GM12878 (cell line): ENCODE measurements around the gene ATG10. TPM values are rescaled to one million over a fixed set of nuclear protein-coding genes. Genes with fewer than 3 reads are reported as not detected.

Experiments
- ATAC-seq: fragments of 200-7000 bp; cut with Tn5 transposase; 3 replicates; pipeline ENCODE4 v1.9.1; 2020; ENCODE audit warnings: mild to moderate bottlenecking, moderate library complexity
- BruUV-seq: library from RNA; stranded (reverse); fragments of 400-500 nt; replicated peaks from 2 replicates; lab custom pipeline; 2021; lab: Mats Ljungman, UMichigan
- CTCF ChIA-PET: fragments of 300-600 bp; sonication (Branson Sonifier 250); formaldehyde crosslinking; extraction: SDS; loops from one replicate; lab custom pipeline; 2021; ENCODE audit warnings: inconsistent platforms; lab: Yijun Ruan, JAX
- POLR2A ChIA-PET: fragments of 350-600 bp; formaldehyde crosslinking; extraction: SDS; loops from one replicate; lab custom pipeline; 2021; ENCODE audit warnings: inconsistent platforms; lab: Charles Lee
- RAD21 ChIA-PET: fragments of 300-600 bp; sonication (Branson Sonifier 250); formaldehyde crosslinking; loops from one replicate; lab custom pipeline; 2023; ENCODE audit warnings: antibody characterized with exemption; ENCODE audit not compliant: unreplicated experiment; lab: Charles Lee
- SMC1A ChIA-PET: fragments of 300-600 bp; sonication (Branson Sonifier 250); formaldehyde crosslinking; loops from one replicate; lab custom pipeline; 2023; ENCODE audit not compliant: unreplicated experiment, uncharacterized antibody; lab: Charles Lee
- DNase-seq: peaks from one replicate; pipeline ENCODE4 v3.0.0-alpha.2; 2011; ENCODE audit warnings: low read depth, low spot score
- FAIRE-seq: peaks from 3 replicates; lab custom pipeline; 2011; peaks lifted over from hg19 to GRCh38; lab: Jason Lieb, UNC
- H2AFZ ChIP-seq: 2 replicates; pipeline ENCODE4 v1.6.0; 2011; ENCODE audit warnings: low read depth, low read length, control low read depth; ENCODE audit not compliant: control insufficient read depth
- H3K27ac ChIP-seq: 2 replicates; pipeline ENCODE4 v1.5.1; 2011; ENCODE audit warnings: control low read depth; ENCODE audit not compliant: control insufficient read depth, insufficient read depth
- H3K27me3 ChIP-seq, 2 experiments: replicated peaks in 1 of 2; 2 replicates each; pipeline versions ENCODE4 v1.6.0 to v1.6.1; 2011; ENCODE audit warnings: low read length in 1 of 2; ENCODE audit not compliant: control insufficient read depth in 2 of 2, insufficient read depth in 2 of 2
- H3K36me3 ChIP-seq, 2 experiments: 2 replicates each; pipeline ENCODE4 v1.5.1; 2011; ENCODE audit warnings: low read length in 1 of 2; ENCODE audit not compliant: control insufficient read depth in 2 of 2, insufficient read depth in 2 of 2
- H3K4me1 ChIP-seq: 2 replicates; pipeline ENCODE4 v1.6.1; 2011; ENCODE audit warnings: mild to moderate bottlenecking, low read length, moderate library complexity, mixed read lengths; ENCODE audit not compliant: control insufficient read depth, insufficient read depth
- H3K4me2 ChIP-seq: 2 replicates; pipeline ENCODE4 v1.6.0; 2011; ENCODE audit warnings: control low read depth; ENCODE audit not compliant: control insufficient read depth, insufficient read depth
- H3K4me3 ChIP-seq: fragments of 200-600 bp; sonication (generic); 2 replicates; pipeline ENCODE4 v1.5.1; 2016
- H3K79me2 ChIP-seq: 2 replicates; pipeline ENCODE4 v1.6.0; 2011; ENCODE audit warnings: low read length; ENCODE audit not compliant: control insufficient read depth, insufficient read depth
- H3K9ac ChIP-seq: 2 replicates; pipeline ENCODE4 v1.8.0; 2011; ENCODE audit warnings: low read length, control low read depth, mixed read lengths; ENCODE audit not compliant: control insufficient read depth, insufficient read depth
- H3K9me3 ChIP-seq: replicated peaks from 3 replicates; pipeline ENCODE4 v1.5.1; 2011; ENCODE audit warnings: mild to moderate bottlenecking, low read length; ENCODE audit not compliant: control insufficient read depth, insufficient read depth
- H4K20me1 ChIP-seq: 2 replicates; pipeline ENCODE4 v1.6.0; 2011; ENCODE audit not compliant: control insufficient read depth, insufficient read depth
- CEBPB ChIP-seq, 2 experiments: fragments of 150-350 bp in 1 of 2; IDR thresholded peaks; 2 replicates each; pipeline ENCODE4 v1.6.1; 2012 to 2014; ENCODE audit warnings: low read depth in 2 of 2, low read length in 2 of 2, borderline replicate concordance in 1 of 2, inconsistent platforms in 1 of 2
- CREB1 ChIP-seq: IDR thresholded peaks from 2 replicates; pipeline ENCODE4 v1.6.1; 2012; ENCODE audit warnings: low read depth, mild to moderate bottlenecking, inconsistent platforms
- ETV6 ChIP-seq, 2 experiments: fragments of 450-650 bp in 1 of 2; IDR thresholded peaks in 1 of 2; conservative IDR thresholded peaks in 1 of 2; 2 replicates each; pipeline ENCODE4 v1.6.1; 2014; ENCODE audit warnings: antibody characterized with exemption in 1 of 2, borderline replicate concordance in 1 of 2, low read depth in 1 of 2, mild to moderate bottlenecking in 1 of 2, moderate library complexity in 1 of 2
- HCFC1 ChIP-seq: fragments of 150-350 bp; IDR thresholded peaks from 2 replicates; pipeline ENCODE4 v1.6.1; 2014; ENCODE audit warnings: low read length
- HDAC2 ChIP-seq: fragments of 200-600 bp; sonication (generic); IDR thresholded peaks from 2 replicates; pipeline ENCODE4 v1.6.1; 2017
- MYC ChIP-seq: IDR thresholded peaks from 2 replicates; pipeline ENCODE4 v1.6.1; 2011; ENCODE audit warnings: mild to moderate bottlenecking, low read length, moderate library complexity, inconsistent platforms; ENCODE audit not compliant: insufficient read depth, insufficient replicate concordance, insufficient read length, severe bottlenecking
- SREBF1 ChIP-seq: IDR thresholded peaks from 2 replicates; pipeline ENCODE4 v1.6.1; 2012; ENCODE audit warnings: mild to moderate bottlenecking, low read length
- whole genome bisulfite sequencing: methylation state at CpG from one replicate; pipeline ENCODE4 v1.1.6; 2016; ENCODE audit warnings: low lambda C conversion rate; ENCODE audit not compliant: insufficient replicate concordance, insufficient coverage; ENCODE audit errors: missing lambda C conversion rate; 5-methylcytosine and 5-hydroxymethylcytosine counted together
- in situ Hi-C: fragments of 300-500 bp; cut with MboI; formaldehyde crosslinking; loops from 9 replicates; pipeline ENCODE4 v1.14.3; 2018; ENCODE audit warnings: mixed read lengths
- intact Hi-C: fragments of 100-400 bp; cut with micrococcal nuclease; formaldehyde crosslinking; loops from one replicate; pipeline ENCODE4 v1.14.2; 2022; ENCODE audit not compliant: unreplicated experiment
- polyA plus RNA-seq, 11 experiments: library from polyadenylated mRNA; depleted of rRNA in 4 of 11; unstranded in 6 of 11; stranded (reverse) in 5 of 11; fragments of >200 nt; fragmentation: Nextera tagmentation in 4 of 11; fragmentation: Illumina TruSeq in 1 of 11; extraction: Ambion mirVana in 4 of 11; extraction: Trizol in 1 of 11; gene quantifications; 1 replicate in 1 of 11; 2 replicates in 10 of 11; pipeline versions ENCODE4 v1.2.1 to v1.2.3, GENCODE V29; 2011 to 2016; ENCODE audit warnings: inconsistent platforms in 2 of 11, missing spikeins in 2 of 11, low read depth in 1 of 11
- total RNA-seq, 4 experiments: library from RNA; depleted of rRNA in 3 of 4; stranded (reverse); fragments of >200 nt in 3 of 4; fragmentation: Illumina TruSeq in 1 of 4; extraction: Trizol in 1 of 4; gene quantifications; 2 replicates each; pipeline versions ENCODE4 v1.2.1 to v1.2.3, GENCODE V29; 2013 to 2021
- TF ChIP-seq, protein P1 (sequence below): IDR thresholded peaks from 2 replicates; pipeline ENCODE4 v1.6.1; 2012; ENCODE audit warnings: improper control_type of control experiment, low read depth, low read length; ENCODE audit not compliant: insufficient replicate concordance
- TF ChIP-seq, protein P2 (sequence below): fragments of 450-650 bp; formaldehyde crosslinking; IDR thresholded peaks from 2 replicates; pipeline ENCODE4 v1.5.0; 2022; ENCODE audit warnings: mild to moderate bottlenecking, missing genetic modification characterization
- TF ChIP-seq, protein P3 (sequence below): IDR thresholded peaks from 2 replicates; pipeline ENCODE4 v1.6.1; 2011; ENCODE audit warnings: borderline replicate concordance, low read depth, mild to moderate bottlenecking, moderate library complexity, low read length; ENCODE audit not compliant: insufficient read depth, poor library complexity, severe bottlenecking

Gene ATG10
- total and polyA plus RNA-seq, 10 of the 15 experiments (the other 5 are each of a cell fraction or from before 2014, with no cell fraction given): 3.8 to 14.4 (median 6.5) TPM

DNA sequence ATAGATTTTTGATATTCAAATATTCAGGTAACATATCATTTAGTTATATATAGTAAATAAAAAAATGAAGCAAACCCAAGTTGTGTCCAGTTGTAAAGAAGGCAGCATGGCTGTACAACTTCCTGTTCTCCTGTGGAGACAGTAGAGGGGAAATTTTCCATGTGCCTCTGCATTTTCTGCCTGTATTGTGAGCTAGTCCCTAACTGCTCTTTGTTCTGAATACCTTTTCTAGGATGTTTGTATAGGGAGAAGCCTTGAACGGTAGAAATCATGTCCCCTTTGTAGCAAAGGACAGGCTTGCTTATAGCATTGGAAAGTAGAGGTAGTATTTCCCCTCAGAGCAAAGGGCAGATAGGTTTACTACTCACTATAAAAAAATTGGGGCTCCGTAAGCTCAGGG, 319.6 kb downstream of the ATG10 start:
- in situ Hi-C loops: no loop called here
- no TSS peak for BruUV-seq
- Histone ChIP-seq H2AFZ (no peak overlapping the region), H3K9ac (no peak overlapping the region), H3K4me2 (no peak overlapping the region), H3K36me3 (no peaks in the 10 kb centered on the region), H4K20me1 (no peaks in the 10 kb centered on the region), H3K27ac (no peak overlapping the region), H3K27me3 (no peaks in the 10 kb centered on the region), H3K4me3 (no peak overlapping the region), H3K9me3 (no peaks in the 10 kb centered on the region), H3K79me2 (no peaks in the 10 kb centered on the region), H3K4me1 (no peaks in the 10 kb centered on the region)
- CTCF ChIA-PET: interaction anchor here (0.9 kb wide), 1 partner anchor 13 kb away, joined by 3 read pairs; the partner anchor contains the start of gene RPS23
- no peak; the same call in 2 of the 3 replicates for ATAC-seq
- no peak for FAIRE-seq
- WGBS: 95% methylated on average over 2 of the region's 2 CpGs
- intact Hi-C loops: no loop called here
- SMC1A ChIA-PET: interaction anchor here (1.1 kb wide), 1 partner anchor 16 kb away, joined by 4 read pairs; no protein-coding TSS in a partner anchor
- no peak for DNase-seq
- RAD21 ChIA-PET: no interaction called here
- POLR2A ChIA-PET: interaction anchor here (0.6 to 1.3 kb wide), 2 partner anchors 11 to 13 kb away, joined by 4 read pairs; partner anchors contain the start of gene RPS23
- TF ChIP-seq, protein P1, sequence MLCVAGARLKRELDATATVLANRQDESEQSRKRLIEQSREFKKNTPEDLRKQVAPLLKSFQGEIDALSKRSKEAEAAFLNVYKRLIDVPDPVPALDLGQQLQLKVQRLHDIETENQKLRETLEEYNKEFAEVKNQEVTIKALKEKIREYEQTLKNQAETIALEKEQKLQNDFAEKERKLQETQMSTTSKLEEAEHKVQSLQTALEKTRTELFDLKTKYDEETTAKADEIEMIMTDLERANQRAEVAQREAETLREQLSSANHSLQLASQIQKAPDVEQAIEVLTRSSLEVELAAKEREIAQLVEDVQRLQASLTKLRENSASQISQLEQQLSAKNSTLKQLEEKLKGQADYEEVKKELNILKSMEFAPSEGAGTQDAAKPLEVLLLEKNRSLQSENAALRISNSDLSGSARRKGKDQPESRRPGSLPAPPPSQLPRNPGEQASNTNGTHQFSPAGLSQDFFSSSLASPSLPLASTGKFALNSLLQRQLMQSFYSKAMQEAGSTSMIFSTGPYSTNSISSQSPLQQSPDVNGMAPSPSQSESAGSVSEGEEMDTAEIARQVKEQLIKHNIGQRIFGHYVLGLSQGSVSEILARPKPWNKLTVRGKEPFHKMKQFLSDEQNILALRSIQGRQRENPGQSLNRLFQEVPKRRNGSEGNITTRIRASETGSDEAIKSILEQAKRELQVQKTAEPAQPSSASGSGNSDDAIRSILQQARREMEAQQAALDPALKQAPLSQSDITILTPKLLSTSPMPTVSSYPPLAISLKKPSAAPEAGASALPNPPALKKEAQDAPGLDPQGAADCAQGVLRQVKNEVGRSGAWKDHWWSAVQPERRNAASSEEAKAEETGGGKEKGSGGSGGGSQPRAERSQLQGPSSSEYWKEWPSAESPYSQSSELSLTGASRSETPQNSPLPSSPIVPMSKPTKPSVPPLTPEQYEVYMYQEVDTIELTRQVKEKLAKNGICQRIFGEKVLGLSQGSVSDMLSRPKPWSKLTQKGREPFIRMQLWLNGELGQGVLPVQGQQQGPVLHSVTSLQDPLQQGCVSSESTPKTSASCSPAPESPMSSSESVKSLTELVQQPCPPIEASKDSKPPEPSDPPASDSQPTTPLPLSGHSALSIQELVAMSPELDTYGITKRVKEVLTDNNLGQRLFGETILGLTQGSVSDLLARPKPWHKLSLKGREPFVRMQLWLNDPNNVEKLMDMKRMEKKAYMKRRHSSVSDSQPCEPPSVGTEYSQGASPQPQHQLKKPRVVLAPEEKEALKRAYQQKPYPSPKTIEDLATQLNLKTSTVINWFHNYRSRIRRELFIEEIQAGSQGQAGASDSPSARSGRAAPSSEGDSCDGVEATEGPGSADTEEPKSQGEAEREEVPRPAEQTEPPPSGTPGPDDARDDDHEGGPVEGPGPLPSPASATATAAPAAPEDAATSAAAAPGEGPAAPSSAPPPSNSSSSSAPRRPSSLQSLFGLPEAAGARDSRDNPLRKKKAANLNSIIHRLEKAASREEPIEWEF: no peak
- TF ChIP-seq MYC (no peak), SREBF1 (no peak), CREB1 (no peak), CEBPB (IDR thresholded peaks at IDR 0.05; ENCODE audit: borderline replicate concordance in 1 of 2, low read depth in 2 of 2, low read length in 2 of 2) (no peak), HCFC1 (no peak), ETV6 (conservative IDR thresholded peaks at IDR 0.05 in 1 of 2, IDR thresholded peaks at IDR 0.05 in 1 of 2; ENCODE audit: borderline replicate concordance in 1 of 2, low read depth in 1 of 2) (no peak), HDAC2 (no peak)
- TF ChIP-seq, protein P2, sequence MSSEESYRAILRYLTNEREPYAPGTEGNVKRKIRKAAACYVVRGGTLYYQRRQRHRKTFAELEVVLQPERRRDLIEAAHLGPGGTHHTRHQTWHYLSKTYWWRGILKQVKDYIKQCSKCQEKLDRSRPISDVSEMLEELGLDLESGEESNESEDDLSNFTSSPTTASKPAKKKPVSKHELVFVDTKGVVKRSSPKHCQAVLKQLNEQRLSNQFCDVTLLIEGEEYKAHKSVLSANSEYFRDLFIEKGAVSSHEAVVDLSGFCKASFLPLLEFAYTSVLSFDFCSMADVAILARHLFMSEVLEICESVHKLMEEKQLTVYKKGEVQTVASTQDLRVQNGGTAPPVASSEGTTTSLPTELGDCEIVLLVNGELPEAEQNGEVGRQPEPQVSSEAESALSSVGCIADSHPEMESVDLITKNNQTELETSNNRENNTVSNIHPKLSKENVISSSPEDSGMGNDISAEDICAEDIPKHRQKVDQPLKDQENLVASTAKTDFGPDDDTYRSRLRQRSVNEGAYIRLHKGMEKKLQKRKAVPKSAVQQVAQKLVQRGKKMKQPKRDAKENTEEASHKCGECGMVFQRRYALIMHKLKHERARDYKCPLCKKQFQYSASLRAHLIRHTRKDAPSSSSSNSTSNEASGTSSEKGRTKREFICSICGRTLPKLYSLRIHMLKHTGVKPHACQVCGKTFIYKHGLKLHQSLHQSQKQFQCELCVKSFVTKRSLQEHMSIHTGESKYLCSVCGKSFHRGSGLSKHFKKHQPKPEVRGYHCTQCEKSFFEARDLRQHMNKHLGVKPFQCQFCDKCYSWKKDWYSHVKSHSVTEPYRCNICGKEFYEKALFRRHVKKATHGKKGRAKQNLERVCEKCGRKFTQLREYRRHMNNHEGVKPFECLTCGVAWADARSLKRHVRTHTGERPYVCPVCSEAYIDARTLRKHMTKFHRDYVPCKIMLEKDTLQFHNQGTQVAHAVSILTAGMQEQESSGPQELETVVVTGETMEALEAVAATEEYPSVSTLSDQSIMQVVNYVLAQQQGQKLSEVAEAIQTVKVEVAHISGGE (CRISPR knock-in tag): no peak
- TF ChIP-seq, protein P3, sequence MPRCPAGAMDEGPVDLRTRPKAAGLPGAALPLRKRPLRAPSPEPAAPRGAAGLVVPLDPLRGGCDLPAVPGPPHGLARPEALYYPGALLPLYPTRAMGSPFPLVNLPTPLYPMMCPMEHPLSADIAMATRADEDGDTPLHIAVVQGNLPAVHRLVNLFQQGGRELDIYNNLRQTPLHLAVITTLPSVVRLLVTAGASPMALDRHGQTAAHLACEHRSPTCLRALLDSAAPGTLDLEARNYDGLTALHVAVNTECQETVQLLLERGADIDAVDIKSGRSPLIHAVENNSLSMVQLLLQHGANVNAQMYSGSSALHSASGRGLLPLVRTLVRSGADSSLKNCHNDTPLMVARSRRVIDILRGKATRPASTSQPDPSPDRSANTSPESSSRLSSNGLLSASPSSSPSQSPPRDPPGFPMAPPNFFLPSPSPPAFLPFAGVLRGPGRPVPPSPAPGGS: no peak
